ENCODE results near the gene INO80B.

DNA sequence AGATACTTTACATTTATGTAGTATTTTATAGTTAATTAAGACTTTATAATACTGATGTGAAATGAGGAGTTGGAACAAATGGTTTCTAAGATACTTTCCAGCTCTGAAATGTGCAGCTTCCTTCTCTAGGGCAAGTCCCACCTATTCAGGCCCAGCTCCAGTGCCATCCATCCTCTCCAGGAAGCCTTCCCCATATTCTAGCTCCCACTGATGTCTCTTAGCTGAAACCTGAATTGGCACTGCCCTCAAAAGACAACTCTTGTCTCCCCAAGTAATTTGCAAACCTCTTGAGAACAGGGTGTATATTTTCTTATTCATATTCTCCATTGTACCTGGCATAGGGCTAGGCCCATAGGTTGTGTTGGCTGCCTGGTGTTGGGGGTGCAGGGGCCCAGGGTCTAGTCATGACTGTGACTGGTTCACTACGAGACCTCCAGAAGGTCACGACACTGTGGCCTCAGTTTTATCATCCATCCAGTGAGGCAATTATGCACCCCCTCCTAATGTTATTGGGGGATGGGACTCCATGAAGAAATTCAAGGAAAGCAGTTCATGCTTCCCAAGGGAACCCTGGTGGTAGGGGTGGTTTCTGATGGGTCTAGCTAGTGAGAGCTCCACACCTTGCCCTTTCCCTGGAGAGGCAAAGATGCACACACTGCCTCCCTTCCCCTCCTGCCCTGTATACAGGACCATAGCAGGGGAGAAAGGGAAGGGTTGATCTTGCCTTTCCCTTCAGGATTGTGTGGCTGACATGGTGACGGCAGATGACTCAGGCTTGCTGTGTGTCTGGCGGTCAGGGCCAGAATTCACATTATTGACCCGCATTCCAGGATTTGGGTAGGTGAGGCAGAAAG is 30.5 kb upstream of the INO80B start:
- TF ChIP-seq, protein P1, sequence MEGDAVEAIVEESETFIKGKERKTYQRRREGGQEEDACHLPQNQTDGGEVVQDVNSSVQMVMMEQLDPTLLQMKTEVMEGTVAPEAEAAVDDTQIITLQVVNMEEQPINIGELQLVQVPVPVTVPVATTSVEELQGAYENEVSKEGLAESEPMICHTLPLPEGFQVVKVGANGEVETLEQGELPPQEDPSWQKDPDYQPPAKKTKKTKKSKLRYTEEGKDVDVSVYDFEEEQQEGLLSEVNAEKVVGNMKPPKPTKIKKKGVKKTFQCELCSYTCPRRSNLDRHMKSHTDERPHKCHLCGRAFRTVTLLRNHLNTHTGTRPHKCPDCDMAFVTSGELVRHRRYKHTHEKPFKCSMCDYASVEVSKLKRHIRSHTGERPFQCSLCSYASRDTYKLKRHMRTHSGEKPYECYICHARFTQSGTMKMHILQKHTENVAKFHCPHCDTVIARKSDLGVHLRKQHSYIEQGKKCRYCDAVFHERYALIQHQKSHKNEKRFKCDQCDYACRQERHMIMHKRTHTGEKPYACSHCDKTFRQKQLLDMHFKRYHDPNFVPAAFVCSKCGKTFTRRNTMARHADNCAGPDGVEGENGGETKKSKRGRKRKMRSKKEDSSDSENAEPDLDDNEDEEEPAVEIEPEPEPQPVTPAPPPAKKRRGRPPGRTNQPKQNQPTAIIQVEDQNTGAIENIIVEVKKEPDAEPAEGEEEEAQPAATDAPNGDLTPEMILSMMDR (IDR thresholded peaks at IDR 0.05), result no peak
- TF ChIP-seq EZH2 (IDR thresholded peaks at IDR 0.05) (no peak), EZH2phosphoT487 (IDR thresholded peaks at IDR 0.05) (no peak)

All from neural progenitor cell (in vitro differentiated cells).